BLaER1 treated with 17β-estradiol and CSF1 and Interleukin-3, amounts not matched to agents 10 nM and 100 nM (cell line): Measurements from ENCODE around the gene ZNF618.

ENCODE experiments used
- H3K27ac ChIP-seq, 11 experiments: shearing (Covaris generic); formaldehyde crosslinking; 2 replicates each; pipeline ENCODE4 v1.8.1; 2022
- H3K27me3 ChIP-seq, 11 experiments: shearing (Covaris generic); formaldehyde crosslinking; 2 replicates each; pipeline ENCODE4 v1.8.1; 2022
- H3K36me3 ChIP-seq, 11 experiments: shearing (Covaris generic); formaldehyde crosslinking; 2 replicates each; pipeline ENCODE4 v1.8.1; 2022
- H3K4me1 ChIP-seq, 10 experiments: shearing (Covaris generic); formaldehyde crosslinking; 2 replicates each; pipeline ENCODE4 v1.8.1; 2022
- H3K4me2 ChIP-seq, 11 experiments: shearing (Covaris generic); formaldehyde crosslinking; 2 replicates each; pipeline ENCODE4 v1.8.1; 2022
- H3K4me3 ChIP-seq, 10 experiments: shearing (Covaris generic); formaldehyde crosslinking; 2 replicates each; pipeline ENCODE4 v1.8.1; 2022
- H3K9ac ChIP-seq, 11 experiments: shearing (Covaris generic); formaldehyde crosslinking; 2 replicates each; pipeline ENCODE4 v1.8.1; 2022
- H3K9me3 ChIP-seq, 11 experiments: shearing (Covaris generic); formaldehyde crosslinking; replicated peaks in 1 of 11; 2 replicates each; pipeline ENCODE4 v1.8.1; 2022
- H4K20me1 ChIP-seq, 11 experiments: shearing (Covaris generic); formaldehyde crosslinking; 2 replicates each; pipeline ENCODE4 v1.8.1; 2022
- Cebpa-rat ChIP-seq, 11 experiments: shearing (Covaris generic); IDR thresholded peaks; 2 replicates each; pipeline ENCODE4 v1.8.1; 2022

The ZNF618 gene

DNA sequence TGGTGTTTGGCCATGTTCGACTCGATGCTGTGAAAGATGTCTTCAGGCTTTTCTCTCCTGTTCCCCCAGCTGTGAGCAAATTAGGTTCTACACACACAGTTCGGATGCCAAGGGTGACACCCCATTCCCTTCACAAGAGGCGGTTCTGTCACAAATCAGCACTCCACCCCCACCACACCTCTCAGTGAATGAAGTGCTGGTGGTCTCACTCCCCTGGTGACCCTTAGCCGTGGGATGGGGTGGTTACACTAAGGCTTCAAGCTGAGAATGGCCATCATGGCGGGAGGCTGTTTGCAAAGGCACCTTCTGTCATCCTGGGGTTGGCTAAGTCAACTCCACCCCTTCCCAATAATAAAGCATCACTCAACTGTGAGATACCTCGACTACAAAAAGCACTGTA lies 175.6 kb downstream of the ZNF618 start:
- H3K27ac ChIP-seq: no peak overlapping the region
- peaks cover 19 to 75% (median 57%) of the 10 kb centered on the region in 10 experiments for H3K4me1 ChIP-seq
- no peaks in the 10 kb centered on the region for H3K9me3 ChIP-seq
- peaks cover 22 to 75% (median 58%) of the 10 kb centered on the region in 11 experiments for H3K36me3 ChIP-seq
- TF ChIP-seq Cebpa-rat (IDR thresholded peaks at IDR 0.05): no peak
- 0 out of 22 replicates have a peak, but pooled peaks cover 0 to 4% (median 0%) of the 10 kb centered on the region in 11 experiments for H3K27me3 ChIP-seq
- no peak overlapping the region for H3K4me3 ChIP-seq
- no peak overlapping the region for H3K9ac ChIP-seq
- peak overlapping the region in 3 of 11 experiments; percentile 41 to 99 (median 85); a peak in 5 of 22 replicates for H3K4me2 ChIP-seq
- no peaks in the 10 kb centered on the region for H4K20me1 ChIP-seq

- Histone ChIP-seq H3K4me3 (no peak overlapping the region), H3K27me3 (0 out of 22 replicates have a peak, but pooled peaks cover 0 to 4% (median 0%) of the 10 kb centered on the region in 11 experiments), H3K36me3 (peaks cover 22 to 58% (median 50%) of the 10 kb centered on the region in 11 experiments), H3K9me3 (no peaks in the 10 kb centered on the region), H3K4me2 (peak overlapping the region in 7 of 11 experiments; percentile 16 to 99 (median 58); a peak in 11 of 22 replicates), H3K9ac (no peak overlapping the region), H3K4me1 (peaks cover 21 to 83% (median 67%) of the 10 kb centered on the region in 10 experiments), H4K20me1 (no peaks in the 10 kb centered on the region), H3K27ac (no peak overlapping the region)
- no peak for TF ChIP-seq Cebpa-rat (IDR thresholded peaks at IDR 0.05)
These were observed 177.3 kb downstream of the ZNF618 start for GRCh38 chr9:114053246-114054005.

DNA sequence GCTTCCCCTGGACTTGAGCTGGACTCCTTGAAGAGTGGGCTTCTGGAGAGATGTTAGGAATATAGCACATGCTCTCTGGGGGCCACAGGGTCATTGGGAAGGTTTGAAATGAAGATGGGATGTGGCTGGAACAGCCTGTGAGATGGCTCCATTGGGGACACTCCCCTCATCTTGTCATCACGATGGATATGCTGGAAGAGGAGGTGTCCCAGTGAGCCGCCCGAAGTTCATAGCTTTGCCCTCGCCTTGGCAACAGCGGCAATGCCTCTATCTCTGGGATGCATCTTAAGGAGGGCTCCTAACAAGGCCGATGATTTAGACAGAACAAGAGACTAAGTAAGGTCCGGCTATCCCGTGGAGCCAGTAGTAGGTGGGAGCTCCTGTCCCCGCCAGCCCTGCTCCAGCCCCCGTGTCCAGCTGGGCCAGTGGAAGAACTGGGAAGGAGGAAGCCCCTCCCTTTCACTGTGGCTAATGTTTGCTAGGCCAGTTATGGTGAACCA lies 178.1 kb downstream of the ZNF618 start:
- peaks cover 29 to 91% (median 75%) of the 10 kb centered on the region in 10 experiments for H3K4me1 ChIP-seq
- H3K27ac ChIP-seq: peak overlapping the region in 4 of 11 experiments; percentile 17 to 88 (median 62); a peak in 5 of 22 replicates
- H4K20me1 ChIP-seq: no peaks in the 10 kb centered on the region; a peak in 1 of 22 replicates
- H3K27me3 ChIP-seq: 0 out of 22 replicates have a peak, but pooled peaks cover 0 to 4% (median 0%) of the 10 kb centered on the region in 11 experiments
- no peaks in the 10 kb centered on the region for H3K9me3 ChIP-seq
- H3K4me2 ChIP-seq: peak overlapping the region in 8 of 11 experiments; percentile 16 to 99 (median 58); a peak in 15 of 22 replicates
- peak overlapping the region in 1 of 11 experiments; percentile 31; a peak in 1 of 22 replicates for H3K9ac ChIP-seq
- no peak overlapping the region for H3K4me3 ChIP-seq
- no peak for TF ChIP-seq Cebpa-rat (IDR thresholded peaks at IDR 0.05)
- peaks cover 14 to 50% (median 41%) of the 10 kb centered on the region in 11 experiments; a peak in 21 of 22 replicates for H3K36me3 ChIP-seq

DNA sequence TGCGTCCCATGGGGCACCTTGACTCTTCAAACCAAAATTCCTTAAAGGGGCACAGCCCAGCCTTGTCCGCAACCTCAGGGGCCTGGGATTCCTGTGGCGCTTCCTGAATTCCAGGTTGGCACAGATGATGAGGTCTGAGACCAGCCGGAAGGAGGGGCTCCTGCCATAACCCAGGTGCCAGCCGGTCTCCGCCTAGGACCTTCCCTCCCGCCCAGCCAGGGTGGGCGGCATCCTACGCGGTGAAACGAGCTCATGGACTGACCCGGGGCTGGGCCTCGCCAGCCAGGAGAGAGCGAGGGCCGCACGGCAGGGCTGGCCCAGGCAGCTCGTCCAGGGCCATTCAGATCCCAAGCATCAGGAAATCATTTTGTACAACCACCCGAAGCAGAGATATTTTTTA lies 179.0 kb downstream of the ZNF618 start:
- H3K4me2 ChIP-seq: peak overlapping the region; percentile 79 to 99 (median 89)
- no peak for TF ChIP-seq Cebpa-rat (IDR thresholded peaks at IDR 0.05)

DNA sequence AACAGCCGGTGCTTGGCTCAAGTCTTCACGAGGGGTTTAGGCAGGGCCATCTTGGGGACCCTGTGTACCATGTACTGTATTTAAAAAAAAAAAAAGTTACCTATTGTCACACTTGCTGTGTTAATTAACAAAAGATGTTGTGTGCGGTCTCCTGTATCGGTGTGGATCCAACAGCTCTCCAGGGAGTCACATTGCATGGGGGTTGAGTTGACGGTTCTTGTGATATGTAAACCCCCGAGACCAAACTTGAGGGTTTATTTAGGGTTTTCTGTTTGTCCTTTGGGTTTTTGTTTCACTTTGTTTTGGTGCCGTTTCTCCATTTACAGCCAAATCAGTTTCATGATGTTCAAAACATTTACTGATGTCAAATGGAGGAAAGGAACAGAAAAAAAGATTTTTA lies 179.8 kb downstream of the ZNF618 start:
- no peak for TF ChIP-seq Cebpa-rat (IDR thresholded peaks at IDR 0.05)
- H4K20me1 ChIP-seq: no peaks in the 10 kb centered on the region; a peak in 1 of 22 replicates
- H3K9ac ChIP-seq: peak overlapping the region; percentile 7 to 74 (median 58); a peak in 18 of 22 replicates
- no peaks in the 10 kb centered on the region for H3K9me3 ChIP-seq
- H3K27ac ChIP-seq: peak overlapping the region in 9 of 11 experiments; percentile 11 to 88 (median 73); a peak in 18 of 22 replicates
- peaks cover 5 to 33% (median 25%) of the 10 kb centered on the region in 11 experiments; a peak in 18 of 22 replicates for H3K36me3 ChIP-seq
- peaks cover 46 to 100% (median 86%) of the 10 kb centered on the region in 10 experiments for H3K4me1 ChIP-seq
- peak overlapping the region; percentile 22 to 53 (median 44); a peak in 17 of 20 replicates for H3K4me3 ChIP-seq
- 0 out of 22 replicates have a peak, but pooled peaks cover 0 to 4% (median 0%) of the 10 kb centered on the region in 11 experiments for H3K27me3 ChIP-seq
- H3K4me2 ChIP-seq: peak overlapping the region; percentile 79 to 99 (median 89)

More for the DNA sequence above, 179.0 kb downstream of the ZNF618 start:
- peak overlapping the region in 9 of 11 experiments; percentile 30 to 88 (median 73); a peak in 19 of 22 replicates for H3K27ac ChIP-seq
- H3K4me1 ChIP-seq: peaks cover 37 to 99% (median 83%) of the 10 kb centered on the region in 10 experiments
- H3K4me3 ChIP-seq: peak overlapping the region in 5 of 10 experiments; percentile 28 to 53 (median 45); a peak in 5 of 20 replicates
- 0 out of 22 replicates have a peak, but pooled peaks cover 0 to 4% (median 0%) of the 10 kb centered on the region in 11 experiments for H3K27me3 ChIP-seq
- no peaks in the 10 kb centered on the region for H3K9me3 ChIP-seq
- H4K20me1 ChIP-seq: no peaks in the 10 kb centered on the region; a peak in 1 of 22 replicates
- H3K36me3 ChIP-seq: peaks cover 8 to 42% (median 33%) of the 10 kb centered on the region in 11 experiments; a peak in 20 of 22 replicates
- peak overlapping the region; percentile 32 to 78 (median 49); a peak in 19 of 22 replicates for H3K9ac ChIP-seq

DNA sequence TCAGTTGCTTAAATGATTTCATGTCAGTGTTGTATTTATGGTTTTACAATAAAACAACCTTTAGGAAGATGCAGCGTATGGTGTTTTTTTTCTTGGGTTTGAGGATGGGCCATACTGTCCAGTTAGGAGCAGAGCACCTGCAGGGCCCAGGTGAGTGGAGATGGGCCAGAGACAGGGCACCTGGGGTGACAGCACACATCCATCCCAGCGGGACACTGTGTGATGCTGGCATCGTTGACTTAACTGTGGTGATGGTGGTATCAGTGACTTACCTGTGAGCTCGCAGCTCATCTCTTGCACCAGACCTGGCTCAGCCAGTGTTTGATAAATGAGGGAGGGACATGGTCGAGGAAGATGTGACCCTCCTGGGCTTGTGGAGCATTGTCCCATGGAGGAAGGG lies 180.4 kb downstream of the ZNF618 start:
- Histone ChIP-seq H3K27me3 (0 out of 22 replicates have a peak, but pooled peaks cover 0 to 4% (median 0%) of the 10 kb centered on the region in 11 experiments), H3K4me2 (peak overlapping the region; percentile 79 to 99 (median 89)), H3K4me3 (peak overlapping the region in 6 of 10 experiments; percentile 22 to 53 (median 44); a peak in 9 of 20 replicates), H3K4me1 (peaks cover 51 to 100% (median 86%) of the 10 kb centered on the region in 10 experiments), H3K9me3 (no peaks in the 10 kb centered on the region), H3K9ac (peak overlapping the region; percentile 7 to 74 (median 58); a peak in 15 of 22 replicates), H3K36me3 (peaks cover 0 to 27% (median 19%) of the 10 kb centered on the region in 11 experiments; a peak in 17 of 22 replicates), H4K20me1 (no peaks in the 10 kb centered on the region; a peak in 1 of 22 replicates), H3K27ac (peak overlapping the region in 9 of 11 experiments; percentile 11 to 88 (median 73); a peak in 16 of 22 replicates)
- no peak for TF ChIP-seq Cebpa-rat (IDR thresholded peaks at IDR 0.05)

DNA sequence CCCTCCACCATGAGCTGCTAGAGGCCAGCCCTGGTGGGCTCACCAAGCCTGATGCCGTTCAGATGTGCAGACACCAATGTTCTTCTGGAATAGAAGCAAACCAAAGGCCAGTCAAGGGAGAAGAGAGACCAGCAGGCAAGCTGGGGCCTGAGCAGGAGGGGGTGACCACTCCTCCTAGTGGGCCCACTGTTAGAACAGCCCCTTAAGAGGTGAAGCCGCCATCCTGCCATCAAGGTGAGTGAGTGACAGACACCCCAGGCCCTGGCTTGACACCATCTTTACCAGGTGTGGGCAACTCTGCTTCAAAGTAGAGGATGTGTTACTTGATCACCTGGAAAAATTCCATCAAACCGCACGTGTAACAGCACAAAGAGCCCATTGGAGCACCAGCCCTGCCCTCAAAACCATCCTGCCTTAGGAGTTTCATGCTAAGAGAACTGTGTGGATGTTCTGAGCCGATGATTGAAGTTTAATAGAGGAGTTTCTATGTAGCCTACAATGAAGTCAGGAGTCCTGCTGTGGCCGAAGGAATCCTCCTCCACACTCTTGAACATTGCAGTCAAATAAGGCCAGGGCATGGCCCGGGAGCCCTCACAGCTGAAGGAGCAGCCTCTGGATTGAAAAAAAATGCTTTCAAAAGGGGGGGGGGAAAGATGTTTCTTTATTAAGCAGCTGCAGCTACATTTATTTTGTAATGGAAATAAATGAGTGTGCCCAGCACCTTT lies 181.2 kb downstream of the ZNF618 start:
- H3K27me3 ChIP-seq: 0 out of 22 replicates have a peak, but pooled peaks cover 0 to 4% (median 0%) of the 10 kb centered on the region in 11 experiments
- no peaks in the 10 kb centered on the region for H3K9me3 ChIP-seq
- peak overlapping the region; percentile 79 to 99 (median 89); a peak in 19 of 22 replicates for H3K4me2 ChIP-seq
- H3K27ac ChIP-seq: peak overlapping the region in 6 of 11 experiments; percentile 67 to 88 (median 84); a peak in 9 of 22 replicates
- peaks cover 0 to 19% (median 11%) of the 10 kb centered on the region in 11 experiments; a peak in 15 of 22 replicates for H3K36me3 ChIP-seq
- peak overlapping the region in 1 of 10 experiments; percentile 5; a peak in 1 of 20 replicates for H3K4me3 ChIP-seq
- no peaks in the 10 kb centered on the region; a peak in 1 of 22 replicates for H4K20me1 ChIP-seq
- peaks cover 57 to 100% (median 94%) of the 10 kb centered on the region in 10 experiments for H3K4me1 ChIP-seq
- H3K9ac ChIP-seq: peak overlapping the region in 3 of 11 experiments; percentile 65 to 74 (median 73); a peak in 6 of 22 replicates
- no peak for TF ChIP-seq Cebpa-rat (IDR thresholded peaks at IDR 0.05)
